ENCODE results near the gene ENO3. TPM values are rescaled to one million over a fixed set of nuclear protein-coding genes. Genes with fewer than 3 reads are reported as not detected.

Gene ENO3
- total RNA-seq, 2 donors from 2014 or later: 90.0 to 102 TPM

DNA sequence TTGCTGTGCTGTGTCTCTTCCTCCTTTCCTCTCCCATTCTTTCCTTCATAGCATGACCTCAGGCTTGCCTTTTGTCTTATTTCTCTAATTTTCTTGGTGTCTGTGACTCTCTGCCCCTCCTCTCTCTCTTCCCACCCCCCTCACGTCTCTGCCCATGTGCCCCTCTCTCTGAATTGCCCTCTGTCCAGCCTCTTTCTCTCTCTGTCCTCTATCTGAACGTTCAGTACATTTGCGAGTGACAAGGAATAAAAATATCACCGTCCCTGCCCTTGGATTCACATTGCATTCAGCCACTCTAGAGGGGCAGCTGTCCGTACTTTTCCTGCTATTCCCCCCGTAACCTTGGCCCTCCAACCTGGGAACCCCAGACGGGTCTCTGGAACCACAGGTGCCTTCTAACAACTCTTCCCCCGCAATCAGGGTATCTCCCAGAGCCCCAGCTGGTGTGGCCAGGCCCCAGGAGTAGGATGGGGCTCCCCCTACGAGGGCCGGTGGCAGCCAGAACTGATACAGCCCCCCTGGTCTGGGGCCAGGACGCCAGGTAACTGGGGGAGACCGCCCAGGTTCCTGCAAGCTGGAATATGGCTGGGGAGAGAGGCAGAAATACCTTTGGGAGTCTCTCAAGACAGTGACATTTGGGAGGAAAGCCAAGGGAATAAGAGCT, 48.6 kb downstream of the ENO3 start:
- ATAC-seq (replicated peaks in 1 of 2) (no peak), DNase-seq (no peak)
- Mint-ChIP-seq H3K27ac (peak overlapping the region; percentile 29), H3K4me3 (peak overlapping the region; percentile 93 to 95), H3K36me3 (ENCODE audit: insufficient read depth in 2 of 2) (peaks cover 3 to 10% of the 10 kb centered on the region in 2 donors), H3K4me1 (ENCODE audit: low read depth) (peaks cover 35% of the 10 kb centered on the region), H3K27me3 (ENCODE audit: low read depth) (no peaks in the 10 kb centered on the region), H3K9me3 (no peaks in the 10 kb centered on the region)

GRCh38 chr17:5000237-5000639, 49.3 kb downstream of the ENO3 start:
- Mint-ChIP-seq H3K27me3 (ENCODE audit: low read depth) (no peaks in the 10 kb centered on the region), H3K27ac (no peak overlapping the region), H3K4me3 (no peak overlapping the region), H3K9me3 (no peaks in the 10 kb centered on the region), H3K36me3 (ENCODE audit: insufficient read depth in 2 of 2) (peaks cover 3 to 14% of the 10 kb centered on the region in 2 donors), H3K4me1 (ENCODE audit: low read depth) (peaks cover 31% of the 10 kb centered on the region)
- DNase-seq (no peak), ATAC-seq (replicated peaks in 1 of 2) (no peak)

DNA sequence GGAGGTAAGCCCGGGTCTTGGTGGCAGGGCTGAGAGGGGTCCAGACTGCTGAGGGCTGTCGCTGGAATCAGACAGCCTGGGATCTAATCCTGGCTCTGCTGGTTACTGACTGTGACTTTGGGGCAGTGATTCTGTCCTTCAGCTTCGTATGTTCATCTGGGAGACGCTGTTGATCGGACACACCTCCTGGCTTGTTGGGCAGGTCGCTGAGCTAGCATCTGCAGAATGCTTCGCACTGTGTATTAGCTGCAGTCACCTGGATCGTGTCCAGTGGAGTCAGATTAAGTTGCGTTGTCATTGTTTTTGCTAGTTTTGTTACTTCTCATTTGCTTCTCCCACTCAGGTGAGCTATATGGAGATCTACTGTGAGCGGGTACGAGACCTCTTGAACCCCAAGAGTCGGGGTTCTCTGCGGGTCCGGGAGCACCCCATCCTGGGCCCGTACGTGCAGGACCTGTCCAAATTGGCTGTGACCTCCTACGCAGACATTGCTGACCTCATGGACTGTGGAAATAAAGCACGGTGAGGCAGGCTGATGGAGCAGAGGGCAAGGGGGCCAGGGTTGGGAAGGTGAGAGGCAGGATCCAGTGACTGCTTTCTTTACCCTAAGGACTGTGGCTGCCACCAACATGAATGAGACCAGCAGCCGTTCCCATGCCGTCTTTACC, 51.3 kb downstream of the ENO3 start:
- ATAC-seq (replicated peaks in 1 of 2) (no peak), DNase-seq (no peak)
- no peak overlapping the region for H3K27ac Mint-ChIP-seq
- peaks cover 19% of the 10 kb centered on the region for H3K4me1 Mint-ChIP-seq (ENCODE audit: low read depth)
- H3K36me3 Mint-ChIP-seq (ENCODE audit: insufficient read depth in 2 of 2): peaks cover 5 to 16% of the 10 kb centered on the region in 2 donors
- no peaks in the 10 kb centered on the region for H3K9me3 Mint-ChIP-seq
- H3K4me3 Mint-ChIP-seq: no peak overlapping the region
- no peaks in the 10 kb centered on the region for H3K27me3 Mint-ChIP-seq (ENCODE audit: low read depth)

- Mint-ChIP-seq H3K36me3 (ENCODE audit: insufficient read depth in 2 of 2) (peaks cover 9 to 20% of the 10 kb centered on the region in 2 donors), H3K4me1 (ENCODE audit: low read depth) (peaks cover 19% of the 10 kb centered on the region), H3K27me3 (ENCODE audit: low read depth) (no peaks in the 10 kb centered on the region), H3K4me3 (no peak overlapping the region), H3K27ac (no peak overlapping the region), H3K9me3 (no peaks in the 10 kb centered on the region)
- no peak for ATAC-seq (replicated peaks in 1 of 2)
- DNase-seq: no peak
Observed at GRCh38 chr17:5003214-5003867, 52.4 kb downstream of the ENO3 start.

Other genes with a start within 250 kb of the ENO3 start
- gene PELP1, start 247.0 kb upstream of the ENO3 start, total RNA-seq: 100 to 1,000 TPM in 1 of 2 donors, 10 to 100 TPM in 1; 93.8 to 113 TPM
- 100 to 1,000 TPM; 216 to 258 TPM for gene ARRB2, start 240.5 kb upstream of the ENO3 start, total RNA-seq
- gene MED11, start 219.7 kb upstream of the ENO3 start, total RNA-seq: 10 to 100 TPM in 1 of 2 donors, 1 to 10 TPM in 1; 9.9 to 14.0 TPM
- under 1 TPM in 1 of 2 donors, not detected in 1; 0.17 TPM for gene ZMYND15, start 211.3 kb upstream of the ENO3 start, total RNA-seq
- gene CXCL16, start 211.2 kb upstream of the ENO3 start, total RNA-seq: 1 to 10 TPM; 2.2 to 4.3 TPM
- gene TM4SF5, start 179.2 kb upstream of the ENO3 start, total RNA-seq: not detected
- 1 to 10 TPM in 1 of 2 donors, under 1 TPM in 1; 0.46 to 1.1 TPM for gene VMO1, start 164.8 kb upstream of the ENO3 start, total RNA-seq
- not detected for gene GLTPD2, start 162.2 kb upstream of the ENO3 start, total RNA-seq
- gene PSMB6, start 155.0 kb upstream of the ENO3 start, total RNA-seq: 10 to 100 TPM; 56.3 to 68.7 TPM
- 10 to 100 TPM; 27.5 to 50.9 TPM for gene PLD2, start 144.0 kb upstream of the ENO3 start, total RNA-seq
- gene MINK1, start 117.8 kb upstream of the ENO3 start, total RNA-seq: 10 to 100 TPM; 74.4 to 82.7 TPM
- gene C17orf107, start 51.6 kb upstream of the ENO3 start, total RNA-seq: 1 to 10 TPM; 3.4 to 4.7 TPM
- under 1 TPM; 0.60 to 0.89 TPM for gene CHRNE, start 48.0 kb upstream of the ENO3 start, total RNA-seq
- gene GP1BA, start 18.8 kb upstream of the ENO3 start, total RNA-seq: under 1 TPM in 1 of 2 donors, not detected in 1; 0.26 TPM
- 10 to 100 TPM; 40.4 to 43.8 TPM for gene SLC25A11, start 11.1 kb upstream of the ENO3 start, total RNA-seq
- 100 to 1,000 TPM; 176 to 201 TPM for gene RNF167, start 10.9 kb upstream of the ENO3 start, total RNA-seq
- 1,000 to 10,000 TPM; 1,225 to 1,232 TPM for gene PFN1, start 2.6 kb upstream of the ENO3 start, total RNA-seq
- 100 to 1,000 TPM; 140 to 158 TPM for gene SPAG7, start 16.7 kb downstream of the ENO3 start, total RNA-seq
- gene CAMTA2, start 36.6 kb downstream of the ENO3 start, total RNA-seq: 100 to 1,000 TPM; 206 to 207 TPM
- gene INCA1, start 46.4 kb downstream of the ENO3 start, total RNA-seq: under 1 TPM in 1 of 2 donors, not detected in 1; 0.60 TPM
- 10 to 100 TPM; 38.3 to 41.3 TPM for gene KIF1C, start 46.8 kb downstream of the ENO3 start, total RNA-seq
- under 1 TPM; 0.23 to 0.46 TPM for gene SLC52A1, start 84.3 kb downstream of the ENO3 start, total RNA-seq
- gene ZFP3, start 127.3 kb downstream of the ENO3 start, total RNA-seq: 1 to 10 TPM; 3.1 to 3.6 TPM
- gene ZNF232, start 160.8 kb downstream of the ENO3 start, total RNA-seq: 10 to 100 TPM; 10.4 to 15.7 TPM
- under 1 TPM; 0.02 to 0.19 TPM for gene USP6, start 164.9 kb downstream of the ENO3 start, total RNA-seq
- 1 to 10 TPM; 5.3 to 7.8 TPM for gene ZNF594, start 240.7 kb downstream of the ENO3 start, total RNA-seq

Measured in activated T-cell treated with anti-CD3 and anti-CD28 coated beads, Interleukin-2, amount 50 U/mL, for 72 hours (primary cell).